Measurements from ENCODE around the gene CHURC1.

Gene CHURC1

GRCh38 chr14:64965356-64966000, 51.2 kb downstream of the CHURC1 start:
- H3K27me3 Mint-ChIP-seq, result peaks cover 10% of the 10 kb centered on the region

GRCh38 chr14:64966976-64967375, 52.7 kb downstream of the CHURC1 start:
- CTCF ChIA-PET, result no interaction called here
- Mint-ChIP-seq H3K27me3 (peaks cover 22% of the 10 kb centered on the region), H3K4me3 (no peak overlapping the region), H3K4me1 (peaks cover 12% of the 10 kb centered on the region), H3K27ac (no peak overlapping the region), H3K36me3 (peaks cover 1% of the 10 kb centered on the region), H3K9me3 (no peaks in the 10 kb centered on the region)
- DNase-seq, result no peak

More at GRCh38 chr14:64965356-64966000, 51.2 kb downstream of the CHURC1 start:
- H3K27ac Mint-ChIP-seq, result no peak overlapping the region
- H3K9me3 Mint-ChIP-seq, result no peaks in the 10 kb centered on the region
- CTCF ChIA-PET, result no interaction called here
- H3K36me3 Mint-ChIP-seq, result peaks cover 1% of the 10 kb centered on the region
- DNase-seq, result no peak
- peaks cover 4% of the 10 kb centered on the region for H3K4me1 Mint-ChIP-seq
- no peak overlapping the region for H3K4me3 Mint-ChIP-seq

GRCh38 chr14:64968167-64968566, 53.9 kb downstream of the CHURC1 start:
- no peak for DNase-seq
- Mint-ChIP-seq H3K4me1 (peaks cover 15% of the 10 kb centered on the region), H3K27me3 (peaks cover 31% of the 10 kb centered on the region), H3K36me3 (peaks cover 1% of the 10 kb centered on the region), H3K4me3 (no peak overlapping the region), H3K9me3 (no peaks in the 10 kb centered on the region), H3K27ac (peak overlapping the region; percentile 24)
- CTCF ChIA-PET, result interaction anchor here (0.8 kb wide), 1 partner anchor 144 kb away, joined by 3 read pairs; no protein-coding TSS in a partner anchor

- Mint-ChIP-seq H3K4me1 (peaks cover 15% of the 10 kb centered on the region), H3K27me3 (peaks cover 31% of the 10 kb centered on the region), H3K9me3 (no peaks in the 10 kb centered on the region), H3K27ac (no peak overlapping the region), H3K36me3 (peaks cover 1% of the 10 kb centered on the region), H3K4me3 (no peak overlapping the region)
- DNase-seq, result no peak
- CTCF ChIA-PET, result interaction anchor here (0.8 to 1.7 kb wide), 2 partner anchors 16 to 145 kb away, joined by 3 read pairs; no protein-coding TSS in a partner anchor
Observed at GRCh38 chr14:64968651-64969050, 54.4 kb downstream of the CHURC1 start.

GRCh38 chr14:64970041-64970440, 55.8 kb downstream of the CHURC1 start:
- Mint-ChIP-seq H3K9me3 (no peaks in the 10 kb centered on the region), H3K27me3 (peaks cover 36% of the 10 kb centered on the region), H3K36me3 (peaks cover 1% of the 10 kb centered on the region), H3K4me1 (peaks cover 15% of the 10 kb centered on the region), H3K27ac (no peak overlapping the region), H3K4me3 (no peak overlapping the region)
- no peak for DNase-seq
- CTCF ChIA-PET, result interaction anchor here (0.8 to 1.8 kb wide), 6 partner anchors 15 to 147 kb away, joined by 3 to 6 read pairs (median 4); partner anchors contain the start of gene CHURC1

GRCh38 chr14:64970776-64971477, 56.7 kb downstream of the CHURC1 start:
- peaks cover 36% of the 10 kb centered on the region for H3K27me3 Mint-ChIP-seq
- peak overlapping the region; percentile 71 for H3K4me3 Mint-ChIP-seq
- H3K9me3 Mint-ChIP-seq, result no peaks in the 10 kb centered on the region
- H3K4me1 Mint-ChIP-seq, result peaks cover 15% of the 10 kb centered on the region
- CTCF ChIA-PET, result interaction anchor here (0.8 to 1.8 kb wide), 6 partner anchors 10 to 148 kb away, joined by 3 to 6 read pairs (median 4); partner anchors contain the start of gene CHURC1
- peaks cover 1% of the 10 kb centered on the region for H3K36me3 Mint-ChIP-seq
- DNase-seq, result no peak
- no peak overlapping the region for H3K27ac Mint-ChIP-seq

- H3K4me3 Mint-ChIP-seq, result peak overlapping the region; percentile 71
- peaks cover 40% of the 10 kb centered on the region for H3K27me3 Mint-ChIP-seq
- CTCF ChIA-PET, result interaction anchor here (1.2 to 1.8 kb wide), 2 partner anchors 9 to 18 kb away, joined by 3 to 6 read pairs; no protein-coding TSS in a partner anchor
- H3K27ac Mint-ChIP-seq, result no peak overlapping the region
- DNase-seq, result no peak
- peaks cover 15% of the 10 kb centered on the region for H3K4me1 Mint-ChIP-seq
- H3K36me3 Mint-ChIP-seq, result peaks cover 1% of the 10 kb centered on the region
- H3K9me3 Mint-ChIP-seq, result no peaks in the 10 kb centered on the region
Observed at GRCh38 chr14:64971491-64971942, 57.3 kb downstream of the CHURC1 start.

GRCh38 chr14:64971943-64972791, 57.9 kb downstream of the CHURC1 start, which contains the start of gene RAB15:
RAB15 (minus strand) TSS chr14:64972336; CDS start chr14:64972076, 260 bp downstream.
- CTCF ChIA-PET, result no interaction called here
- Mint-ChIP-seq H3K36me3 (no peaks in the 10 kb centered on the region), H3K9me3 (no peaks in the 10 kb centered on the region), H3K4me3 (peak within 1 kb of the TSS; percentile 80), H3K27ac (no peak within 1 kb of the TSS), H3K27me3 (peaks cover 46% of the 10 kb centered on the region), H3K4me1 (peaks cover 18% of the 10 kb centered on the region)
- DNase-seq, result peak; percentile 66

- no peak for DNase-seq
- no peaks in the 10 kb centered on the region for H3K36me3 Mint-ChIP-seq
- no peak overlapping the region for H3K27ac Mint-ChIP-seq
- H3K4me3 Mint-ChIP-seq, result peak overlapping the region; percentile 80
- peaks cover 54% of the 10 kb centered on the region for H3K27me3 Mint-ChIP-seq
- H3K9me3 Mint-ChIP-seq, result no peaks in the 10 kb centered on the region
- CTCF ChIA-PET, result interaction anchor here (1.0 kb wide), 1 partner anchor 13 kb away, joined by 4 read pairs; the partner anchor contains the start of gene FNTB
- peaks cover 18% of the 10 kb centered on the region for H3K4me1 Mint-ChIP-seq
Observed at GRCh38 chr14:64973026-64973442, 58.8 kb downstream of the CHURC1 start.

GRCh38 chr14:64973826-64974225, 59.6 kb downstream of the CHURC1 start:
- Mint-ChIP-seq H3K27ac (no peak overlapping the region), H3K9me3 (no peaks in the 10 kb centered on the region), H3K4me3 (no peak overlapping the region), H3K36me3 (no peaks in the 10 kb centered on the region), H3K27me3 (peaks cover 59% of the 10 kb centered on the region), H3K4me1 (peaks cover 18% of the 10 kb centered on the region)
- CTCF ChIA-PET, result interaction anchor here (1.0 to 1.7 kb wide), 3 partner anchors 12 to 153 kb away, joined by 4 to 5 read pairs (median 5); partner anchors contain the start of gene FNTB
- DNase-seq, result no peak

- CTCF ChIA-PET, result interaction anchor here (1.3 to 1.7 kb wide), 3 partner anchors 12 to 154 kb away, joined by 5 read pairs; no protein-coding TSS in a partner anchor
- DNase-seq, result no peak
- H3K36me3 Mint-ChIP-seq, result no peaks in the 10 kb centered on the region
- H3K27me3 Mint-ChIP-seq, result peaks cover 61% of the 10 kb centered on the region
- H3K9me3 Mint-ChIP-seq, result no peaks in the 10 kb centered on the region
- no peak overlapping the region for H3K4me3 Mint-ChIP-seq
- H3K4me1 Mint-ChIP-seq, result peaks cover 18% of the 10 kb centered on the region
- H3K27ac Mint-ChIP-seq, result no peak overlapping the region
Observed at GRCh38 chr14:64974563-64974962, 60.3 kb downstream of the CHURC1 start.

GRCh38 chr14:64979336-64980074, 65.2 kb downstream of the CHURC1 start:
- H3K27me3 Mint-ChIP-seq, result peaks cover 53% of the 10 kb centered on the region
- H3K27ac Mint-ChIP-seq, result no peak overlapping the region
- no peak for DNase-seq
- no peaks in the 10 kb centered on the region for H3K9me3 Mint-ChIP-seq
- CTCF ChIA-PET, result interaction anchor here (6.0 kb wide), 1 partner anchor 156 kb away, joined by 28 read pairs; no protein-coding TSS in a partner anchor
- H3K4me1 Mint-ChIP-seq, result peaks cover 13% of the 10 kb centered on the region
- H3K4me3 Mint-ChIP-seq, result no peak overlapping the region
- no peaks in the 10 kb centered on the region for H3K36me3 Mint-ChIP-seq

Data from activated naive CD4-positive, alpha-beta T cell treated with anti-CD3 and anti-CD28 coated beads, Interleukin-2, amount 10 ng/mL, durations not matched to agents 7 days and 5 days (primary cell).